ENCODE data around the gene AQP6.

AQP6 gene

DNA sequence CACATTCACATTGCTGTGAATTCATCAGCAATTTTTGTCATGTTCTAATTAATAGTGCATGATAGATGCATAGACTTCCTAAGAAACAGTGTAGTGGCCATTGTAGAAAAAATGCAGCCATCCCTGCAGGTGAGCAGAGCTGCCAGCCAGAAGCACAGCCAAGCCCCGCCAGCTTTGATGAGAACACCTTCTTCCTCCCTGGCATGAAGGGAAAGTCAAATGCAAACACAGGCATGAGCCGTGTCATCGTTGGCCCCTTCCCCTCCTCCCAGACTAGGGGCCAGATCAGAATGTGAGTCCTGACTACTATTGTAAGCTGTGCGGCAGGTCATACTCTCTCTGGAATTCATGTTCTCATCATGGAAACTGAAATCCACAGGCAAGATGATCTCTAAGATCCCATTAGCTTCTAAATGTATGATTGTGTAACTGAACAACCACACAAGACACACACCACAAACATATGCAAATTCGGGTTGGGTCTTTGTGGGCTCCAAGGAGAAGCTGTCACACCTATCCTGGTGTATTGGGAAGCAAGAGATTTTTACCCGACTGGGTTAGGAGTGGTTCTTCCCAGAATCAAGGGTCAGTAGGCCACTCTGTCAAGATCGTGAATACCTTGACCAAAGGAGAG, 25.0 kb upstream of the AQP6 start:
- no peak for FAIRE-seq
- DNase-seq (ENCODE audit: insufficient read length, low spot score): no peak
- no peak for TF ChIP-seq PAX5 (IDR thresholded peaks at IDR 0.05; ENCODE audit: insufficient read depth, low read length, severe bottlenecking)
- TF ChIP-seq SPI1 (IDR thresholded peaks at IDR 0.05; ENCODE audit: low read depth, low read length): no peak
- TF ChIP-seq POLR2A (IDR thresholded peaks at IDR 0.05; ENCODE audit: low read depth, low read length): no peak
- no peak for TF ChIP-seq POLR2AphosphoS5 (IDR thresholded peaks at IDR 0.05; ENCODE audit: low read depth, low read length)
- TF ChIP-seq POU2F2 (IDR thresholded peaks at IDR 0.05; ENCODE audit: low read depth, low read length): no peak

DNA sequence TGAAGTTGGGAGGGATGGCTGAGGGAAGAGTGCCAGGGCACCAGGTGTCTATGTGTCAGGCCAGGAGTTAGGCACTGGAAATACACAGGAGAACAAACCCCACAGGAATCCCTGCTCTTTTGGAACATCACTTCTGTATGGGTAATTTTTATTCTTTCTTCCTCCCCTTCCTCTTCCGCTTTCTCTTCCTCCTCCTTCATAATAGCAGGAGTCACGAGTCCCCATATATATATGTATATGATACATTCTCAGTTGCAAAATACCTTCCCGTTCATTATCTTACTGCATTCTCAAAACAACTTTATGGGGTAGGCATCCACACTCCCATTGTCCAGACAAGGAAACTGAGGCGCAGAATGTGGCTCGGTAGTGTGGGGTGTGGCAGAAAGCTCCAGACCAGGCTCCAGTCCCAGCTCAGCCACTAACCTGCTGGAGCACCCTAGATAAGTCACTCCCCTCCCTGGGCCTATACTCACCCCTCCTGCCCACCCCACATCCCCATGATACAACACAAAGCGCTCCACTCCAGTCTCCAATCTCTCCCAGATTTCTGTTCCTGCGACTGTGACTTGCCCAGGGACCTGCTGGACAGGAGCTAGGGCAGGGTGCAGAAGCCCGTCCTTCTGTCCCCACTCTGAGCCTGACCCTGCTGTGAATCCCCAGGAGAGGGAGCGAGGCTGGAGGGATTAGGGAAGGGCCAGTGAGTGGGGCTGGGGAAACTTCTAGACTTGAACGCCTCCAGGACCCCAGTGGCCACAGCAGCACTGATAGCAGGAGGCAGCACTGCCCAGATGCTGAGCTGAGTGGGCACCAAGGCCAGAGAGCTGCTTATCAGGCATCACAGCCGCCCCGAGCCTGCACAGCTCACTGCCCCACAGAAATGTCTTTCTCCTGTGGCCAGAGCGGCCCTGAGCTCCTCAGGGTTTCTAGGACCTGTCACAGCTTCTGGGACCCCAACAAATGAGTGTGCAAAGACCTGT, 23.6 kb upstream of the AQP6 start:
- no peak for DNase-seq (ENCODE audit: insufficient read length, low spot score)
- no peak for TF ChIP-seq SPI1 (IDR thresholded peaks at IDR 0.05; ENCODE audit: low read depth, low read length)
- no peak for TF ChIP-seq POLR2A (IDR thresholded peaks at IDR 0.05; ENCODE audit: low read depth, low read length)
- TF ChIP-seq POLR2AphosphoS5 (IDR thresholded peaks at IDR 0.05; ENCODE audit: low read depth, low read length): no peak
- TF ChIP-seq POU2F2 (IDR thresholded peaks at IDR 0.05; ENCODE audit: low read depth, low read length): no peak
- TF ChIP-seq TAF1 (IDR thresholded peaks at IDR 0.05; ENCODE audit: low read depth, low read length): no peak
- no peak for TF ChIP-seq PAX5 (IDR thresholded peaks at IDR 0.05; ENCODE audit: insufficient read depth, low read length, severe bottlenecking)
- no peak for FAIRE-seq

DNA sequence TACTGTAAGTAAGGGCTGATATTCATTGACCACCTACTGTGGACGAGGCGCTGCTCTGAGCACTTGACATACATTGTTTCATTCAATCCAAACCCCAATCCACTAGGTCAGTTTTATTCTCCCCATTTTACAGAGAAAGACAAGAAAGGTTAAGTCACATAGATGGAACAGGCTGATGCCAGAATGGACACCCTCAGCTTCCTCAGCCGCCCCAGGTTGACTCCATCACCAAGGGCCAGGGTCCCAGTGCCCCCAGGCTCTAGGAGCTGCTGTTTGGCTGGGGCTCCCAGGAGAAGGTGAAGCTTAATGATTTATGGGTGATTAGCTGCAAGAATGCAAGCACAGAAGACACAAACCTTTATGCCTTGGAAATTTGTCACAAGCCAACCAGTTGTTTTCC, 22.9 kb upstream of the AQP6 start:
- FAIRE-seq (no peak), DNase-seq (ENCODE audit: insufficient read length, low spot score) (no peak)
- no peak for TF ChIP-seq POLR2A (IDR thresholded peaks at IDR 0.05; ENCODE audit: low read depth, low read length)
- TF ChIP-seq SPI1 (IDR thresholded peaks at IDR 0.05; ENCODE audit: low read depth, low read length): no peak
- TF ChIP-seq TAF1 (IDR thresholded peaks at IDR 0.05; ENCODE audit: low read depth, low read length): no peak
- no peak for TF ChIP-seq PAX5 (IDR thresholded peaks at IDR 0.05; ENCODE audit: insufficient read depth, low read length, severe bottlenecking)
- no peak for TF ChIP-seq POU2F2 (IDR thresholded peaks at IDR 0.05; ENCODE audit: low read depth, low read length)
- no peak for TF ChIP-seq POLR2AphosphoS5 (IDR thresholded peaks at IDR 0.05; ENCODE audit: low read depth, low read length)

GRCh38 chr12:49950273-49951251, 22.2 kb upstream of the AQP6 start, which contains the start of gene AQP2:
AQP2 (plus strand) TSS chr12:49950737; CDS start chr12:49950831, 94 bp downstream.
- TF ChIP-seq POU2F2 (IDR thresholded peaks at IDR 0.05; ENCODE audit: low read depth, low read length) (no peak), SPI1 (IDR thresholded peaks at IDR 0.05; ENCODE audit: low read depth, low read length) (no peak), POLR2A (IDR thresholded peaks at IDR 0.05; ENCODE audit: low read depth, low read length) (no peak), POLR2AphosphoS5 (IDR thresholded peaks at IDR 0.05; ENCODE audit: low read depth, low read length) (no peak), TAF1 (IDR thresholded peaks at IDR 0.05; ENCODE audit: low read depth, low read length) (no peak)
- FAIRE-seq: no peak
- DNase-seq (ENCODE audit: insufficient read length, low spot score): no peak

GRCh38 chr12:49951411-49952240, 21.1 kb upstream of the AQP6 start:
- no peak for DNase-seq (ENCODE audit: insufficient read length, low spot score)
- no peak for FAIRE-seq
- TF ChIP-seq TAF1 (IDR thresholded peaks at IDR 0.05; ENCODE audit: low read depth, low read length): no peak
- TF ChIP-seq POU2F2 (IDR thresholded peaks at IDR 0.05; ENCODE audit: low read depth, low read length): no peak
- no peak for TF ChIP-seq POLR2A (IDR thresholded peaks at IDR 0.05; ENCODE audit: low read depth, low read length)
- no peak for TF ChIP-seq SPI1 (IDR thresholded peaks at IDR 0.05; ENCODE audit: low read depth, low read length)
- no peak for TF ChIP-seq PAX5 (IDR thresholded peaks at IDR 0.05; ENCODE audit: insufficient read depth, low read length, severe bottlenecking)
- no peak for TF ChIP-seq POLR2AphosphoS5 (IDR thresholded peaks at IDR 0.05; ENCODE audit: low read depth, low read length)

- no peak for FAIRE-seq
- TF ChIP-seq POLR2AphosphoS5 (IDR thresholded peaks at IDR 0.05; ENCODE audit: low read depth, low read length): no peak
- no peak for TF ChIP-seq POLR2A (IDR thresholded peaks at IDR 0.05; ENCODE audit: low read depth, low read length)
- TF ChIP-seq POU2F2 (IDR thresholded peaks at IDR 0.05; ENCODE audit: low read depth, low read length): no peak
- TF ChIP-seq PAX5 (IDR thresholded peaks at IDR 0.05; ENCODE audit: insufficient read depth, low read length, severe bottlenecking): no peak
- no peak for TF ChIP-seq TAF1 (IDR thresholded peaks at IDR 0.05; ENCODE audit: low read depth, low read length)
- TF ChIP-seq SPI1 (IDR thresholded peaks at IDR 0.05; ENCODE audit: low read depth, low read length): no peak
- DNase-seq (ENCODE audit: insufficient read length, low spot score): no peak
Measured at GRCh38 chr12:49952391-49953055, 20.2 kb upstream of the AQP6 start.

- DNase-seq (ENCODE audit: insufficient read length, low spot score): no peak
- TF ChIP-seq SPI1 (IDR thresholded peaks at IDR 0.05; ENCODE audit: low read depth, low read length) (no peak), POU2F2 (IDR thresholded peaks at IDR 0.05; ENCODE audit: low read depth, low read length) (no peak), TAF1 (IDR thresholded peaks at IDR 0.05; ENCODE audit: low read depth, low read length) (no peak), POLR2AphosphoS5 (IDR thresholded peaks at IDR 0.05; ENCODE audit: low read depth, low read length) (no peak)
- no peak for FAIRE-seq
Measured at GRCh38 chr12:49953151-49953550, 19.6 kb upstream of the AQP6 start.

Measured in GM12891 (cell line).